Tracheal epithelial cell (primary cell): ENCODE results near the gene NCKIPSD. TPM values are rescaled to one million over a fixed set of nuclear protein-coding genes. Genes with fewer than 3 reads are reported as not detected.

ENCODE experiments used
- total RNA-seq: library from RNA; depleted of rRNA; stranded (reverse); fragments of >200 nt; gene quantifications from 2 replicates; pipeline ENCODE4 v1.2.1, GENCODE V29; 2014

NCKIPSD gene
- total RNA-seq: 7.9 and 11.8 TPM in 2 replicates

GRCh38 chr3:48685603-48686511 is at the start of gene NCKIPSD:
TSS of gene NCKIPSD (minus strand) at chr3:48685915. CDS start at chr3:48685807, 108 bp downstream.

GRCh38 chr3:48716982-48717746 is 31.4 kb upstream of the NCKIPSD start, which contains the start of gene IP6K2:
TSS of gene IP6K2 (minus strand) at chr3:48717221. CDS start at chr3:48695291, 21,930 bp downstream.

GRCh38 chr3:48662753-48663488 is 22.8 kb downstream of the NCKIPSD start, which contains the start of gene CELSR3:
TSS of gene CELSR3 (minus strand) at chr3:48662886. CDS start at chr3:48662634, 252 bp downstream.

GRCh38 chr3:48635222-48636021 is 50.3 kb downstream of the NCKIPSD start, which contains the start of gene SLC26A6:
TSS of gene SLC26A6 (minus strand) at chr3:48635461. CDS start at chr3:48635393, 68 bp downstream.

Other genes with a start within 250 kb of the NCKIPSD start
- 38.1 and 86.5 TPM in 2 replicates for gene CCDC51, start 245.8 kb downstream of the NCKIPSD start, total RNA-seq
- gene TMA7, start 245.7 kb downstream of the NCKIPSD start, total RNA-seq: 153 and 213 TPM in 2 replicates
- gene ATRIP, start 239.2 kb downstream of the NCKIPSD start, total RNA-seq: 3.4 and 7.0 TPM in 2 replicates
- gene SHISA5, start 181.7 kb downstream of the NCKIPSD start, total RNA-seq: 86.5 and 110 TPM in 2 replicates
- gene PFKFB4, start 129.1 kb downstream of the NCKIPSD start, total RNA-seq: 9.6 and 35.9 TPM in 2 replicates
- 6.0 and 8.5 TPM in 2 replicates for gene UCN2, start 122.1 kb downstream of the NCKIPSD start, total RNA-seq
- gene COL7A1, start 90.6 kb downstream of the NCKIPSD start, total RNA-seq: 124 and 273 TPM in 2 replicates
- 525 and 769 TPM in 2 replicates for gene UQCRC1, start 76.3 kb downstream of the NCKIPSD start, total RNA-seq
- not detected in 2 replicates for gene TMEM89, start 64.1 kb downstream of the NCKIPSD start, total RNA-seq
- gene SLC26A6, start 50.5 kb downstream of the NCKIPSD start, total RNA-seq: 37.5 and 38.6 TPM in 2 replicates
- gene CELSR3, start 23.0 kb downstream of the NCKIPSD start, total RNA-seq: 1.4 and 3.4 TPM in 2 replicates
- 39.8 and 39.9 TPM in 2 replicates for gene IP6K2, start 31.3 kb upstream of the NCKIPSD start, total RNA-seq
- 24.6 and 35.8 TPM in 2 replicates for gene PRKAR2A, start 162.0 kb upstream of the NCKIPSD start, total RNA-seq
- gene SLC25A20, start 213.0 kb upstream of the NCKIPSD start, total RNA-seq: 5.5 and 8.9 TPM in 2 replicates
- 85.5 and 87.5 TPM in 2 replicates for gene ARIH2, start 232.9 kb upstream of the NCKIPSD start, total RNA-seq